Endothelial cell of umbilical vein (primary cell): ENCODE measurements around the gene AKAP12.

Source experiments
- EZH2 ChIP-seq: IDR thresholded peaks from 2 replicates; pipeline ENCODE4 v1.6.1; 2012; ENCODE audit warnings: borderline replicate concordance, low read depth, mild to moderate bottlenecking, moderate library complexity, low read length, inconsistent platforms; ENCODE audit not compliant: severe bottlenecking
- FOS ChIP-seq: IDR thresholded peaks from 2 replicates; pipeline ENCODE4 v1.6.1; 2011; ENCODE audit warnings: mild to moderate bottlenecking, low read length, moderate library complexity, borderline replicate concordance; ENCODE audit not compliant: insufficient read depth
- GATA2 ChIP-seq: IDR thresholded peaks from 2 replicates; pipeline ENCODE4 v1.7.0; 2011; ENCODE audit warnings: low read depth, mild to moderate bottlenecking, moderate library complexity, mixed read lengths, low read length; ENCODE audit not compliant: insufficient read length, insufficient read depth
- JUN ChIP-seq: IDR thresholded peaks from 2 replicates; pipeline ENCODE4 v1.6.1; 2011; ENCODE audit warnings: borderline replicate concordance, low read depth; ENCODE audit not compliant: insufficient read length, insufficient read depth
- MYC ChIP-seq: IDR thresholded peaks from one replicate; pipeline ENCODE4 v1.6.1; 2011; ENCODE audit warnings: mild to moderate bottlenecking, low read depth, low read length
- POLR2A ChIP-seq: IDR thresholded peaks from 2 replicates; pipeline ENCODE4 v1.6.1; 2012; ENCODE audit warnings: low read depth, mild to moderate bottlenecking, control low read depth, low read length
- POLR2AphosphoS5 ChIP-seq: IDR thresholded peaks from 2 replicates; pipeline ENCODE4 v1.6.1; 2012; ENCODE audit warnings: low read depth, mild to moderate bottlenecking, control low read depth, low read length, moderate library complexity; ENCODE audit not compliant: insufficient read depth
- TF ChIP-seq, protein P1 (sequence below), 2 donors: IDR thresholded peaks; 1 replicate in 1 of 2; 2 replicates in 1 of 2; pipeline ENCODE4 v1.5.1; 2011; ENCODE audit warnings: low read length in 2 of 2, mild to moderate bottlenecking in 2 of 2, moderate library complexity in 2 of 2, control low read depth in 1 of 2, inconsistent platforms in 1 of 2, low read depth in 1 of 2; ENCODE audit not compliant: insufficient read depth in 1 of 2; ENCODE audit errors: extremely low read depth in 1 of 2
- TF ChIP-seq, protein P2 (sequence below): IDR thresholded peaks from 2 replicates; pipeline ENCODE4 v1.6.1; 2011; ENCODE audit not compliant: insufficient read depth, insufficient read length

DNA sequence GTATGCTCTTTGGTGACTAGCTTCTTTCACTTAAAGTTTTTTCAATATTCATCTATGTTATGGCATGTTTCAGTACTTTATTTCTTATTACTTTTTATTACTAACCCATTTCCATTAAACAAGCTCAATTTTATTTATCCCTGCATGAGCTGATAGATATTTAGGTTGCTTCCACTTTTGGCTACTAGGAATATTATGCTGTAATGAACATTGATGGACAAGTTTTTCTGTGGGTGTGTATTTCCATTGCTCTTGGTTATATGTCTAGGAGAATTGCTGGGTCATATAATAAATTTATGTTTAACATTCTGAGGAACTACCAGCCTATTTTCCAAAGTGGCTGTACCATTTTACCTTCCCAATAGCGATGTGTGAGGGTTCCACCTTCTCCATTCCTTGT, 81.7 kb downstream of the AKAP12 start:
- TF ChIP-seq, protein P1, sequence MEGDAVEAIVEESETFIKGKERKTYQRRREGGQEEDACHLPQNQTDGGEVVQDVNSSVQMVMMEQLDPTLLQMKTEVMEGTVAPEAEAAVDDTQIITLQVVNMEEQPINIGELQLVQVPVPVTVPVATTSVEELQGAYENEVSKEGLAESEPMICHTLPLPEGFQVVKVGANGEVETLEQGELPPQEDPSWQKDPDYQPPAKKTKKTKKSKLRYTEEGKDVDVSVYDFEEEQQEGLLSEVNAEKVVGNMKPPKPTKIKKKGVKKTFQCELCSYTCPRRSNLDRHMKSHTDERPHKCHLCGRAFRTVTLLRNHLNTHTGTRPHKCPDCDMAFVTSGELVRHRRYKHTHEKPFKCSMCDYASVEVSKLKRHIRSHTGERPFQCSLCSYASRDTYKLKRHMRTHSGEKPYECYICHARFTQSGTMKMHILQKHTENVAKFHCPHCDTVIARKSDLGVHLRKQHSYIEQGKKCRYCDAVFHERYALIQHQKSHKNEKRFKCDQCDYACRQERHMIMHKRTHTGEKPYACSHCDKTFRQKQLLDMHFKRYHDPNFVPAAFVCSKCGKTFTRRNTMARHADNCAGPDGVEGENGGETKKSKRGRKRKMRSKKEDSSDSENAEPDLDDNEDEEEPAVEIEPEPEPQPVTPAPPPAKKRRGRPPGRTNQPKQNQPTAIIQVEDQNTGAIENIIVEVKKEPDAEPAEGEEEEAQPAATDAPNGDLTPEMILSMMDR (IDR thresholded peaks at IDR 0.05; ENCODE audit: extremely low read depth in 1 of 2, insufficient read depth in 1 of 2, low read depth in 1 of 2, low read length in 2 of 2), result no peak
- TF ChIP-seq POLR2A (no peak), EZH2 (no peak), FOS (no peak), POLR2AphosphoS5 (no peak), MYC (no peak), JUN (no peak), GATA2 (no peak)
- TF ChIP-seq, protein P2, sequence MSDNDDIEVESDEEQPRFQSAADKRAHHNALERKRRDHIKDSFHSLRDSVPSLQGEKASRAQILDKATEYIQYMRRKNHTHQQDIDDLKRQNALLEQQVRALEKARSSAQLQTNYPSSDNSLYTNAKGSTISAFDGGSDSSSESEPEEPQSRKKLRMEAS, result no peak
